NCI-H2171 (cell line): Measurements from ENCODE around the gene SRRM2.

Experiments used
- DNase-seq: peaks from one replicate; lab custom pipeline; 2025; lab: John Stamatoyannopoulos, UW

The SRRM2 gene

GRCh38 chr16:2798723-2799204 is 46.3 kb downstream of the SRRM2 start:
- no peak for DNase-seq

- no peak for DNase-seq
These were observed 46.9 kb downstream of the SRRM2 start for GRCh38 chr16:2799205-2799858.

- DNase-seq: no peak
These were observed 47.4 kb downstream of the SRRM2 start for GRCh38 chr16:2799859-2800226.

- DNase-seq: no peak
These were observed 51.2 kb downstream of the SRRM2 start for GRCh38 chr16:2803545-2804195.

GRCh38 chr16:2804728-2805127 is 52.3 kb downstream of the SRRM2 start:
- DNase-seq: no peak

- DNase-seq: no peak
These were observed 53.8 kb downstream of the SRRM2 start for GRCh38 chr16:2806286-2806685.

GRCh38 chr16:2808181-2808580 is 55.7 kb downstream of the SRRM2 start:
- DNase-seq: no peak

GRCh38 chr16:2809149-2809760 is 56.8 kb downstream of the SRRM2 start:
- no peak for DNase-seq

DNA sequence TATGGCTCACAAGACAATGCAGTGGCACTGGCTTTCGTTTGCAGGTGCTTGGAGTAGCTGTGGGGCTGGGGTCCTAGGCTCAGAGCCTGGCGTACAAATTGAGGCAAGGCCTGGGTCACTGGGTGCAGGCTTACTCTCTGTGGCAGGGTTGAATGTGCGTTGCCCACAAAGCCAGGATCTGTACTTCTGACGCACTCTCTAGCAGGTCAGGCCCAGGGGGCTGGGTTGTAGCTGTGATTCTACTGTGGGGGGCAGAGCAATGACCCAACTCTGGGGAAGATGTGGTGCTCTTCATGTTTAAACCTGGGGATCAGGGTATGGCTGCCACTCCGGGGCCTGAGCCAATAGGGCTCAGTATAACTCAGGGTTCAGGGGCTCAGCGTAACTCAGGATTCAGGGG is 58.2 kb downstream of the SRRM2 start:
- DNase-seq: no peak

- DNase-seq: no peak
These were observed 59.4 kb downstream of the SRRM2 start for GRCh38 chr16:2811703-2812471.

GRCh38 chr16:2813771-2814221 is 61.4 kb downstream of the SRRM2 start:
- no peak for DNase-seq

GRCh38 chr16:2814551-2815298 is 62.3 kb downstream of the SRRM2 start:
- DNase-seq: no peak

GRCh38 chr16:2815299-2815771 is 62.9 kb downstream of the SRRM2 start:
- no peak for DNase-seq

DNA sequence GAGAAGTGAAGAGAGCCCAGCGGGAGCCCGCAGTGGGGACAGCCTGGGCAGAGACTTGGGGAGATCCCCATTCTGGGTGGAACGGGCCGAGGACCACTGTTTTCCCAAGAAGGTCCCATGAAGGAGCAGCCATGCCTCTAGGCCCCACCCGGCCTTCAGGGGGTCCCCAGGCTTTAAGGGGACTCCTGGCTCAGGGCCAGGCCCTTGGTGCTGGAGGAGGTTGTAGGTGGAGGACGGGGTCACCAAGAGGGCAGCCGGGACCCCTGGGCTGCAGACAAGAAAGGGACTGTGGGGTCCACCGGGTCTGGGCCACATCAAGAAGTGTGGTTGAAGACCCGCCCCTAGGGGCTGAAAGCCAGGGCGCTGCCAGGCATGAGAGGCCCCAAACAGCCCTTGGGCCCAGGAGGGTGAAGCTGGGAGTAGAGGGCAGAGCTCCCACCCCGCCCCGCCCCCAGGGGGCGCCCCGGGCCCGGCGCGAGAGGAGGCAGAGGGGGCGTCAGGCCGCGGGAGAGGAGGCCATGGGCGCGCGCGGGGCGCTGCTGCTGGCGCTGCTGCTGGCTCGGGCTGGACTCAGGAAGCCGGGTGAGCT is 64.4 kb downstream of the SRRM2 start, which contains the start of gene PRSS21:
Gene PRSS21 (plus strand): TSS at position 487 of the 589 bp plus-strand sequence. CDS start 32 bp downstream, at position 519.
- no peak for DNase-seq

DNA sequence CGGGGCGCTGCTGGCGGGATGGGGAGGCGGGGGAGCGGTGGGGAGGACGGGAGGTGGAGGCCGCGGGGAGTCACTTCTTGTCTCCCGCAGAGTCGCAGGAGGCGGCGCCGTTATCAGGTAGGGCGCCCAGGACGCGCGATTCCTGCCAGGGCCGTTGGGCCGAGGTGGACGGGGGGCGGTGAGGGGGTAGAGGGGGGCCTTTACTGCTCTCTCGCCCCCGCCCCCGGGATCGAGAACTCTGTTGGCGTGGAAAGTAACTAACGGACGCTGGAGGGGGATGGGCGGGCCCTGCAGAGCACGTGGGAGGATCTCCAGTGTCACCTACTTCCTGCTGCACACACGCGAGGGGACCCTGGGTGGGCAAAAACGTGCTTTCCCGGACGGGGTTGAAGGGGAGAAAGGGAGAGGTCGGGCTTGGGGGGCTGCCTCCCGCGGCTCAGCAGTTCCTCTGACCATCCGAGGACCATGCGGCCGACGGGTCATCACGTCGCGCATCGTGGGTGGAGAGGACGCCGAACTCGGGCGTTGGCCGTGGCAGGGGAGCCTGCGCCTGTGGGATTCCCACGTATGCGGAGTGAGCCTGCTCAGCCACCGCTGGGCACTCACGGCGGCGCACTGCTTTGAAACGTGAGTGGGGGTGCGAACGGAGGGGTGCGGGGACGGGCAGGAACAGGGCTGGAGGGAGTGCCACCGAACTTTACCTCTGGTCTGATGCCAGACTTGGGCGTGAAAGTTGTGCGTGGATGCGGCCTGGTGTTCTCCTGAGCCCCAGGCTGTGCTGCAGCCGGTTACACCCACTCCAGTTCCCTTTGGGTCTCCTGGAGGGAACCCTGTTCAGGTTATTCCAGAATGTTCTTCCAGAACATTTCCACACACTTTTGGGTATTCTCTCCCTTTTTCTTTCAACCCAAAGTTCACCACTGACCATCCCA is 65.2 kb downstream of the SRRM2 start:
- DNase-seq: no peak

GRCh38 chr16:2818272-2818876 is 65.9 kb downstream of the SRRM2 start:
- DNase-seq: no peak

GRCh38 chr16:2819179-2819938 is 66.9 kb downstream of the SRRM2 start:
- DNase-seq: no peak

- DNase-seq: no peak
These were observed 67.7 kb downstream of the SRRM2 start for GRCh38 chr16:2819939-2820835.
